HL-60 (cell line): ENCODE measurements around the gene STARD10.

ENCODE experiments used
- DNase-seq, 2 experiments: peaks; one replicate each; pipeline ENCODE4 v3.0.0-alpha.2; 2010 to 2020; ENCODE audit warnings: low read depth in 1 of 2, low spot score in 1 of 2
- H3K27ac ChIP-seq: fragments of 250-450 bp; sonication (Bioruptor Pico); replicated peaks from 2 replicates; pipeline ENCODE4 v1.5.1; 2020; ENCODE audit warnings: mild to moderate bottlenecking, moderate library complexity
- H3K27me3 ChIP-seq: fragments of 250-450 bp; sonication (Bioruptor Pico); 2 replicates; pipeline ENCODE4 v1.5.1; 2021; ENCODE audit warnings: mild to moderate bottlenecking, moderate library complexity; ENCODE audit not compliant: insufficient read depth, poor library complexity, severe bottlenecking
- H3K4me3 ChIP-seq: replicated peaks from 2 replicates; pipeline ENCODE4 v1.5.1; 2011; ENCODE audit warnings: mild to moderate bottlenecking, control low read depth, low read length; ENCODE audit not compliant: insufficient read depth
- CTCF ChIP-seq: IDR thresholded peaks from one replicate; pipeline ENCODE4 v1.5.1; 2011; ENCODE audit warnings: low read length, control low read depth, inconsistent platforms; ENCODE audit not compliant: insufficient read depth
- GABPA ChIP-seq: IDR thresholded peaks from 2 replicates; pipeline ENCODE4 v1.6.1; 2012; ENCODE audit warnings: low read depth
- POLR2AphosphoS5 ChIP-seq: IDR thresholded peaks from 2 replicates; pipeline ENCODE4 v1.6.1; 2012; ENCODE audit warnings: low read depth
- REST ChIP-seq: IDR thresholded peaks from 2 replicates; pipeline ENCODE4 v1.6.1; 2012; ENCODE audit warnings: low read depth; ENCODE audit not compliant: insufficient replicate concordance
- SPI1 ChIP-seq: IDR thresholded peaks from 2 replicates; pipeline ENCODE4 v1.6.1; 2012; ENCODE audit warnings: low read depth, mild to moderate bottlenecking, borderline replicate concordance

STARD10 gene

GRCh38 chr11:72750086-72750485 lies 43.8 kb downstream of the STARD10 start:
- no peak for DNase-seq
- H3K27me3 ChIP-seq = no peaks in the 10 kb centered on the region
- TF ChIP-seq SPI1 = no peak
- no peak for TF ChIP-seq GABPA
- TF ChIP-seq CTCF = no peak
- TF ChIP-seq POLR2AphosphoS5 = no peak
- no peak for TF ChIP-seq REST
- no peak overlapping the region for H3K27ac ChIP-seq
- H3K4me3 ChIP-seq = no peak overlapping the region

- Histone ChIP-seq H3K27ac (no peak overlapping the region), H3K27me3 (no peaks in the 10 kb centered on the region), H3K4me3 (no peak overlapping the region)
- DNase-seq = no peak
- TF ChIP-seq CTCF (no peak), GABPA (no peak), SPI1 (no peak), REST (no peak), POLR2AphosphoS5 (no peak)
These were observed 46.5 kb downstream of the STARD10 start for GRCh38 chr11:72747289-72747855.

GRCh38 chr11:72746821-72747220 lies 47.0 kb downstream of the STARD10 start:
- H3K27ac ChIP-seq = no peak overlapping the region
- no peak for TF ChIP-seq SPI1
- TF ChIP-seq CTCF = no peak
- TF ChIP-seq GABPA = no peak
- TF ChIP-seq REST = no peak
- no peak for TF ChIP-seq POLR2AphosphoS5
- DNase-seq = no peak
- no peaks in the 10 kb centered on the region for H3K27me3 ChIP-seq
- H3K4me3 ChIP-seq = no peak overlapping the region
